K562 (cell line): Measurements from ENCODE around the gene CNIH3. TPM values are rescaled to one million over a fixed set of nuclear protein-coding genes. Genes with fewer than 3 reads are reported as not detected.

Experiments
- ATAC-seq: fragments of 200-7000 bp; cut with Tn5 transposase; 3 replicates; pipeline ENCODE4 v1.9.1; 2020; ENCODE audit warnings: moderate library complexity
- BruUV-seq: library from RNA; stranded (reverse); fragments of 400-500 nt; replicated peaks from 2 replicates; lab custom pipeline; 2021; lab: Mats Ljungman, UMichigan
- CTCF ChIA-PET: fragments of 300-600 bp; formaldehyde crosslinking; extraction: SDS; loops from one replicate; lab custom pipeline; 2021; ENCODE audit warnings: low intra/inter-chr PET ratio; lab: Yijun Ruan, JAX
- POLR2A ChIA-PET: fragments of 300-600, 350-650 bp; sonication (Branson Sonifier 250); formaldehyde crosslinking; extraction: SDS; loops from one replicate; lab custom pipeline; 2021; ENCODE audit warnings: antibody characterized with exemption, inconsistent platforms; lab: Yijun Ruan, JAX
- DNase-seq, 4 experiments: peaks; one replicate each; pipeline versions ENCODE4 v3.0.0 to v3.0.0-alpha.2; 2011 to 2018; ENCODE audit warnings: low spot score in 3 of 4, mixed read lengths in 3 of 4; ENCODE audit errors: extremely low read depth in 1 of 4
- FAIRE-seq: peaks from 2 replicates; lab custom pipeline; 2011; peaks lifted over from hg19 to GRCh38; lab: Jason Lieb, UNC
- H2AFZ ChIP-seq: 2 replicates; pipeline ENCODE4 v1.6.0; 2011; ENCODE audit warnings: low read depth, low read length, control low read depth, inconsistent platforms
- H3K27ac ChIP-seq: fragments of 200-600 bp; 3 replicates; pipeline ENCODE4 v1.8.0; 2011; ENCODE audit warnings: low read depth, mild to moderate bottlenecking, control low read depth, inconsistent platforms, low read length, moderate library complexity, mixed read lengths; ENCODE audit errors: extremely low read depth
- H3K27me3 ChIP-seq, 2 experiments: fragments of 300-600 bp in 1 of 2; 2 replicates in 1 of 2; 3 replicates in 1 of 2; pipeline versions ENCODE4 v1.6.0 to v1.8.0; 2011; ENCODE audit warnings: inconsistent platforms in 2 of 2, low read length in 2 of 2, mild to moderate bottlenecking in 1 of 2, mixed read lengths in 1 of 2, moderate library complexity in 1 of 2; ENCODE audit not compliant: control insufficient read depth in 2 of 2, insufficient read depth in 2 of 2
- H3K36me3 ChIP-seq: fragments of 300-600 bp; 3 replicates; pipeline ENCODE4 v1.8.0; 2011; ENCODE audit warnings: mild to moderate bottlenecking, low read length, inconsistent platforms; ENCODE audit not compliant: control insufficient read depth, insufficient read depth
- H3K4me1 ChIP-seq, 2 experiments: fragments of 200-600 bp in 1 of 2; replicated peaks in 1 of 2; 2 replicates in 1 of 2; 3 replicates in 1 of 2; pipeline versions ENCODE4 v1.5.1 to v1.8.0; 2011; ENCODE audit warnings: inconsistent platforms in 2 of 2, low read length in 2 of 2, mild to moderate bottlenecking in 1 of 2, mixed read lengths in 1 of 2, moderate library complexity in 1 of 2; ENCODE audit not compliant: control insufficient read depth in 2 of 2, insufficient read depth in 2 of 2
- H3K4me2 ChIP-seq: 2 replicates; pipeline ENCODE4 v1.6.1; 2011; ENCODE audit warnings: low read length, control low read depth, inconsistent platforms, mixed read lengths; ENCODE audit not compliant: insufficient read depth
- H3K4me3 ChIP-seq: fragments of 200-600 bp; sonication (generic), shearing (Covaris generic); 2 replicates; pipeline ENCODE4 v1.5.1; 2016; ENCODE audit warnings: control low read depth, inconsistent platforms
- H3K79me2 ChIP-seq: fragments of 200-600 bp; 3 replicates; pipeline ENCODE4 v1.8.0; 2011; ENCODE audit warnings: low read length, inconsistent platforms; ENCODE audit not compliant: control insufficient read depth, insufficient read depth
- H3K9ac ChIP-seq, 2 experiments: 2 replicates each; pipeline versions ENCODE4 v1.6.0 to v1.6.1; 2011; ENCODE audit warnings: low read depth in 2 of 2, low read length in 2 of 2, control low read depth in 1 of 2, inconsistent platforms in 1 of 2, mild to moderate bottlenecking in 1 of 2, mixed read lengths in 1 of 2; ENCODE audit not compliant: insufficient read depth in 1 of 2
- H3K9me1 ChIP-seq: one replicate; pipeline ENCODE4 v1.6.0; 2011; ENCODE audit warnings: inconsistent platforms, mild to moderate bottlenecking, low read length, moderate library complexity; ENCODE audit not compliant: control insufficient read depth, insufficient read depth
- H3K9me3 ChIP-seq: replicated peaks from 2 replicates; pipeline ENCODE4 v1.5.1; 2011; ENCODE audit warnings: low read depth, low read length, inconsistent platforms; ENCODE audit not compliant: control insufficient read depth, insufficient read depth
- H4K20me1 ChIP-seq: replicated peaks from 2 replicates; pipeline ENCODE4 v1.6.1; 2011; ENCODE audit warnings: low read length, inconsistent platforms, mixed read lengths; ENCODE audit not compliant: control insufficient read depth, insufficient read depth
- CBFB ChIP-seq: sonication (generic); formaldehyde crosslinking; IDR thresholded peaks from 2 replicates; pipeline ENCODE4 v1.4.0; 2020; ENCODE audit warnings: mild to moderate bottlenecking, missing genetic modification reagents
- CXXC5 ChIP-seq: fragments of 250-450 bp; sonication (Bioruptor Pico); IDR thresholded peaks from 2 replicates; pipeline ENCODE4 v1.8.0; 2022; ENCODE audit warnings: inconsistent platforms, mild to moderate bottlenecking, moderate library complexity
- ETV6 ChIP-seq, 3 experiments: fragments of 150-350 bp in 1 of 3; sonication (generic) in 1 of 3; formaldehyde crosslinking in 1 of 3; IDR thresholded peaks; 2 replicates each; pipeline versions ENCODE4 v1.6.1 to v1.8.0; 2014 to 2022; ENCODE audit warnings: borderline replicate concordance in 2 of 3, low read depth in 2 of 3, antibody characterized with exemption in 1 of 3, low read length in 1 of 3, mild to moderate bottlenecking in 1 of 3, missing genetic modification reagents in 1 of 3
- GTF2F1 ChIP-seq: IDR thresholded peaks from 2 replicates; pipeline ENCODE4 v1.6.1; 2011; ENCODE audit warnings: low read depth, low read length, improper control_type of control experiment
- KLF6 ChIP-seq: fragments of 250-450 bp; sonication (Bioruptor Pico); IDR thresholded peaks from 2 replicates; pipeline ENCODE4 v1.4.0; 2020; ENCODE audit warnings: mild to moderate bottlenecking, moderate library complexity, borderline replicate concordance
- MTA3 ChIP-seq: fragments of 450-650 bp; formaldehyde crosslinking; IDR thresholded peaks from 2 replicates; pipeline ENCODE4 v1.6.1; 2017; ENCODE audit warnings: mild to moderate bottlenecking, borderline replicate concordance
- RBFOX2 ChIP-seq: fragments of 200-400 bp; formaldehyde crosslinking; IDR thresholded peaks from 2 replicates; pipeline ENCODE4 v1.6.1; 2017; ENCODE audit warnings: low read depth, mild to moderate bottlenecking, low read length, moderate library complexity
- RBM22 ChIP-seq: fragments of 200-400 bp; formaldehyde crosslinking; IDR thresholded peaks from 2 replicates; pipeline ENCODE4 v1.6.1; 2018; ENCODE audit warnings: low read length, low read depth; ENCODE audit not compliant: poor library complexity, severe bottlenecking
- RFX7 ChIP-seq: fragments of 250-450 bp; sonication (Bioruptor Pico); IDR thresholded peaks from 2 replicates; pipeline ENCODE4 v1.5.1; 2021; ENCODE audit warnings: mild to moderate bottlenecking
- ZNF445 ChIP-seq: fragments of 250-450 bp; sonication (Bioruptor Pico); IDR thresholded peaks from 2 replicates; pipeline ENCODE4 v1.4.0; 2020; ENCODE audit warnings: low read depth, mild to moderate bottlenecking, moderate library complexity
- WGBS: fragments of 100-300 bp; shearing (Covaris generic); methylation state at CpG from one replicate; pipeline ENCODE4 v1.1.6; 2016; ENCODE audit warnings: low coverage, mixed read lengths; ENCODE audit not compliant: insufficient coverage; ENCODE audit errors: missing lambda C conversion rate; 5-methylcytosine and 5-hydroxymethylcytosine counted together
- in situ Hi-C: fragments of 300-500 bp; cut with MboI; formaldehyde crosslinking; loops from 4 replicates; pipeline ENCODE4 v1.15.0; 2018; ENCODE audit warnings: inconsistent platforms, mixed read lengths
- intact Hi-C: fragments of 100-400 bp; cut with micrococcal nuclease; formaldehyde crosslinking; loops from 2 replicates; pipeline ENCODE4 v1.14.2; 2022
- polyA plus RNA-seq, 8 experiments: library from polyadenylated mRNA; depleted of rRNA in 4 of 8; stranded (reverse) in 5 of 8; unstranded in 3 of 8; fragments of >200 nt; fragmentation: Nextera tagmentation in 2 of 8; fragmentation: Illumina TruSeq in 1 of 8; extraction: Ambion mirVana in 2 of 8; extraction: Trizol in 1 of 8; gene quantifications; 2 replicates each; pipeline versions ENCODE4 v1.2.1 to v1.2.3, GENCODE V29; 2011 to 2014; ENCODE audit warnings: inconsistent platforms in 1 of 8, missing spikeins in 1 of 8
- total RNA-seq, 7 experiments: library from RNA; depleted of rRNA in 6 of 7; stranded (reverse); fragments of >200 nt in 6 of 7; fragmentation: Illumina TruSeq in 2 of 7; extraction: Trizol in 2 of 7; gene quantifications; 2 replicates each; pipeline versions ENCODE4 v1.2.1 to v1.2.3, GENCODE V29; 2011 to 2021; ENCODE audit warnings: low replicate concordance in 1 of 7
- TF ChIP-seq, protein P1 (sequence below): fragments of 450-650 bp; IDR thresholded peaks from 2 replicates; pipeline ENCODE4 v1.6.1; 2016; ENCODE audit warnings: antibody characterized with exemption

CNIH3 gene
- total and polyA plus RNA-seq, 9 of the 15 experiments (the other 6 are each of a cell fraction or from before 2014, with no cell fraction given) = 0.14 to 1.8 (median 0.79) TPM

DNA sequence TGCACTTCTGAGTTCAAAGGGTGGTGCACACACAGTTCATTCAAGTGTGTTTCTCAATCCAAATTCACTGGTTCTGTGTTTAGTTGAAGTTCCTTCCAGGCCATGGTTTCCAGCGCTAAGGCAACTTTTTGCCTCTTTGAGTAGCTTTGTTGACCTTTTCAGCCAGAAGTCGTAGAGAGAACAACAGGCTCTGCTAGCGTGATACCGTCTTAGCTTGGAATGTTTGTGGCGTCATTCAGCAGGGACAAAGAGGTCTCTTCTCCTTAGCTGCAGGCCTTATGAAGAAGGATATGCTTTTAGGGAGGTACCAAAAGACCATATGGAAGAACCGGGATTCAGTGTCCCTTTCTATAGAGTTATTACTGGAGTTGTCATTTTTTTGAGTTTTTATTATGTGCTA, 65.7 kb downstream of the CNIH3 start:
- POLR2A ChIA-PET = no interaction called here
- Histone ChIP-seq H3K79me2 (no peaks in the 10 kb centered on the region), H3K27ac (no peak overlapping the region), H3K4me2 (no peak overlapping the region), H3K4me1 (no peaks in the 10 kb centered on the region), H3K4me3 (no peak overlapping the region), H3K9ac (no peak overlapping the region), H3K36me3 (no peaks in the 10 kb centered on the region), H3K9me1 (peaks cover 3% of the 10 kb centered on the region), H3K27me3 (peaks cover 12 to 42% of the 10 kb centered on the region in 2 experiments), H2AFZ (no peak overlapping the region), H4K20me1 (no peaks in the 10 kb centered on the region), H3K9me3 (no peaks in the 10 kb centered on the region)
- in situ Hi-C loops = no loop called here
- TF ChIP-seq RBFOX2 = no peak
- TF ChIP-seq ETV6 (IDR thresholded peaks at IDR 0.05; ENCODE audit: borderline replicate concordance in 1 of 2, low read depth in 2 of 2, low read length in 1 of 2) = no peak
- TF ChIP-seq ETV6 (CRISPR knock-in tag; IDR thresholded peaks at IDR 0.05; ENCODE audit: borderline replicate concordance) = no peak
- no peak for TF ChIP-seq RFX7
- TF ChIP-seq RBM22 = no peak
- no peak for TF ChIP-seq CXXC5
- TF ChIP-seq ZNF445 (CRISPR knock-in tag) = no peak
- no peak for TF ChIP-seq KLF6 (CRISPR knock-in tag)
- no peak for TF ChIP-seq GTF2F1
- TF ChIP-seq CBFB (CRISPR knock-in tag) = no peak
- no peak for TF ChIP-seq MTA3
- TF ChIP-seq, protein P1, sequence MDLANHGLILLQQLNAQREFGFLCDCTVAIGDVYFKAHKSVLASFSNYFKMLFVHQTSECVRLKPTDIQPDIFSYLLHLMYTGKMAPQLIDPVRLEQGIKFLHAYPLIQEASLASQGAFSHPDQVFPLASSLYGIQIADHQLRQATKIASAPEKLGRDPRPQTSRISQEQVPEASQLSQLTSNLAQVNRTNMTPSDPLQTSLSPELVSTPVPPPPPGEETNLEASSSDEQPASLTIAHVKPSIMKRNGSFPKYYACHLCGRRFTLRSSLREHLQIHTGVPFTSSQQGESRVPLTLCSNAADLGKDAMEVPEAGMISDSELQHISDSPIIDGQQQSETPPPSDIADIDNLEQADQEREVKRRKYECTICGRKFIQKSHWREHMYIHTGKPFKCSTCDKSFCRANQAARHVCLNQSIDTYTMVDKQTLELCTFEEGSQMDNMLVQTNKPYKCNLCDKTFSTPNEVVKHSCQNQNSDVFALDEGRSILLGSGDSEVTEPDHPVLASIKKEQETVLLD = no peak
- ATAC-seq (no peak), FAIRE-seq (no peak), DNase-seq (no peak)
- CTCF ChIA-PET = no interaction called here
- WGBS = 0% methylated on average over 6 of the region's 6 CpGs
- intact Hi-C loops = no loop called here
- BruUV-seq = no TSS peak
